ENCODE results near the gene PSTK.

- TF ChIP-seq CTCF (IDR thresholded peaks at IDR 0.05 in 2 of 3, conservative IDR thresholded peaks at IDR 0.05 in 1 of 3; ENCODE audit: borderline replicate concordance in 1 of 3, insufficient read depth in 1 of 3, low read depth in 2 of 3, low read length in 2 of 3) (no peak), ZFX (IDR thresholded peaks at IDR 0.05) (no peak), POLR2A (IDR thresholded peaks at IDR 0.05; ENCODE audit: borderline replicate concordance, extremely low read depth, insufficient read depth, insufficient read length) (no peak), EZH2 (IDR thresholded peaks at IDR 0.05) (no peak), YY1 (IDR thresholded peaks at IDR 0.05; ENCODE audit: extremely low read depth, insufficient replicate concordance, low read depth, low read length) (no peak), EZH2phosphoT487 (IDR thresholded peaks at IDR 0.05; ENCODE audit: borderline replicate concordance) (no peak), SRF (IDR thresholded peaks at IDR 0.05; ENCODE audit: low read depth) (no peak), CBX3 (IDR thresholded peaks at IDR 0.05; ENCODE audit: low read depth) (no peak)
Measured at GRCh38 chr10:123026302-123026701, 46.1 kb downstream of the PSTK start.
